Measurements from ENCODE around the gene CPN2. TPM values are rescaled to one million over a fixed set of nuclear protein-coding genes. Genes with fewer than 3 reads are reported as not detected.
A peak's percentile ranks its signal among the peaks of the same experiment; 100 is the strongest.

CPN2 gene
- total and polyA plus RNA-seq, 2 donors (not counting 1 experiment from before 2014, with no cell fraction given): not detected

GRCh38 chr3:194396859-194397756, 46.0 kb upstream of the CPN2 start:
- H3K27me3 ChIP-seq (replicated peaks in 1 of 4; ENCODE audit: control extremely low read depth in 1 of 4, control insufficient read depth in 3 of 4, insufficient read depth in 4 of 4, low read length in 3 of 4): peaks cover 0 to 39% (median 10%) of the 10 kb centered on the region in 4 experiments
- no peaks in the 10 kb centered on the region for H3K9me3 Mint-ChIP-seq (ENCODE audit: insufficient read depth)
- H3K4me2 ChIP-seq (replicated peaks; ENCODE audit: low read depth, low read length, poor library complexity, severe bottlenecking): peak overlapping the region; percentile 85
- peaks cover 37% of the 10 kb centered on the region for H3K27me3 Mint-ChIP-seq
- no peaks in the 10 kb centered on the region for H3K9me3 ChIP-seq (ENCODE audit: control extremely low read depth in 1 of 3, control insufficient read depth in 2 of 3, insufficient read depth in 1 of 3, low read length in 2 of 3)
- no peak for TF ChIP-seq CTCF (IDR thresholded peaks at IDR 0.05)
- TF ChIP-seq EZH2 (IDR thresholded peaks at IDR 0.05; ENCODE audit: borderline replicate concordance, insufficient read depth, low read depth, low read length, poor library complexity, severe bottlenecking): no peak
- H3K4me1 Mint-ChIP-seq: peaks cover 36% of the 10 kb centered on the region
- H3K27ac Mint-ChIP-seq: no peak overlapping the region
- intact Hi-C loops (cut with micrococcal nuclease): no loop called here
- H3K4me3 ChIP-seq (ENCODE audit: control extremely low read depth in 1 of 5, extremely low read depth in 1 of 5, insufficient read depth in 1 of 5, low read depth in 2 of 5, low read length in 4 of 5): peak overlapping the region; percentile 11 to 54 (median 39)
- ChIA-PET POLR2A (no interaction called here), CTCF (interaction anchor here (0.5 to 2.5 kb wide), 6 partner anchors 10 to 184 kb away, joined by 3 to 8 read pairs (median 3); no protein-coding TSS in a partner anchor)
- WGBS (ENCODE audit: insufficient coverage): 2% methylated on average over 73 of the region's 73 CpGs
- H3K4me3 Mint-ChIP-seq: peak overlapping the region; percentile 87
- peak overlapping the region; percentile 58 for H2AFZ ChIP-seq (ENCODE audit: insufficient read depth, low read depth, low read length, poor library complexity, severe bottlenecking)
- H3K4me1 ChIP-seq (ENCODE audit: control insufficient read depth in 2 of 2, insufficient read depth in 2 of 2, low read length in 2 of 2): peaks cover 27 to 32% of the 10 kb centered on the region in 2 donors
- peak; percentile 55 for DNase-seq
- H4K20me1 ChIP-seq (ENCODE audit: control insufficient read depth, insufficient read depth, low read length, poor library complexity, severe bottlenecking): no peaks in the 10 kb centered on the region
- no peak overlapping the region for H3K27ac ChIP-seq (ENCODE audit: low read length in 2 of 2)
- ATAC-seq (ENCODE audit: low read depth): peak; percentile 31
- H3K79me2 ChIP-seq (ENCODE audit: control insufficient read depth, insufficient read depth, low read length): no peaks in the 10 kb centered on the region
- peak overlapping the region; percentile 60 for H3K9ac ChIP-seq (ENCODE audit: low read length)
- no peaks in the 10 kb centered on the region for H3K36me3 ChIP-seq (replicated peaks in 1 of 2; ENCODE audit: control extremely low read depth in 1 of 2, control insufficient read depth in 1 of 2, extremely low read depth in 1 of 2, insufficient read depth in 2 of 2, low read length in 1 of 2)

GRCh38 chr3:194396539-194396858, 45.4 kb upstream of the CPN2 start:
- Mint-ChIP-seq H3K27ac (no peak overlapping the region), H3K9me3 (ENCODE audit: insufficient read depth) (no peaks in the 10 kb centered on the region), H3K4me1 (peaks cover 36% of the 10 kb centered on the region), H3K27me3 (peaks cover 37% of the 10 kb centered on the region), H3K4me3 (peak overlapping the region; percentile 74)
- Histone ChIP-seq H3K27me3 (replicated peaks in 1 of 4; ENCODE audit: control extremely low read depth in 1 of 4, control insufficient read depth in 3 of 4, insufficient read depth in 4 of 4, low read length in 3 of 4) (peaks cover 0 to 39% (median 10%) of the 10 kb centered on the region in 4 experiments), H2AFZ (ENCODE audit: insufficient read depth, low read depth, low read length, poor library complexity, severe bottlenecking) (peak overlapping the region; percentile 58), H3K4me1 (ENCODE audit: control insufficient read depth in 2 of 2, insufficient read depth in 2 of 2, low read length in 2 of 2) (peaks cover 27 to 32% of the 10 kb centered on the region in 2 donors), H3K27ac (ENCODE audit: low read length in 2 of 2) (no peak overlapping the region), H3K4me3 (ENCODE audit: control extremely low read depth in 1 of 5, extremely low read depth in 1 of 5, insufficient read depth in 1 of 5, low read depth in 2 of 5, low read length in 4 of 5) (peak overlapping the region in 1 of 5 experiments; percentile 17), H3K36me3 (replicated peaks in 1 of 2; ENCODE audit: control extremely low read depth in 1 of 2, control insufficient read depth in 1 of 2, extremely low read depth in 1 of 2, insufficient read depth in 2 of 2, low read length in 1 of 2) (no peaks in the 10 kb centered on the region), H3K79me2 (ENCODE audit: control insufficient read depth, insufficient read depth, low read length) (no peaks in the 10 kb centered on the region), H4K20me1 (ENCODE audit: control insufficient read depth, insufficient read depth, low read length, poor library complexity, severe bottlenecking) (no peaks in the 10 kb centered on the region), H3K9ac (ENCODE audit: low read length) (peak overlapping the region; percentile 60), H3K4me2 (replicated peaks; ENCODE audit: low read depth, low read length, poor library complexity, severe bottlenecking) (peak overlapping the region; percentile 85), H3K9me3 (ENCODE audit: control extremely low read depth in 1 of 3, control insufficient read depth in 2 of 3, insufficient read depth in 1 of 3, low read length in 2 of 3) (no peaks in the 10 kb centered on the region)
- ATAC-seq (ENCODE audit: low read depth): no peak
- WGBS (ENCODE audit: insufficient coverage): 3% methylated on average over 10 of the region's 13 CpGs
- intact Hi-C loops (cut with micrococcal nuclease): no loop called here
- no peak for TF ChIP-seq CTCF (IDR thresholded peaks at IDR 0.05)
- no peak for TF ChIP-seq EZH2 (IDR thresholded peaks at IDR 0.05; ENCODE audit: borderline replicate concordance, insufficient read depth, low read depth, low read length, poor library complexity, severe bottlenecking)
- DNase-seq: no peak
- ChIA-PET POLR2A (no interaction called here), CTCF (interaction anchor here (0.6 to 2.5 kb wide), 6 partner anchors 11 to 198 kb away, joined by 3 to 8 read pairs (median 3); no protein-coding TSS in a partner anchor)
